MCF 10A (cell line): ENCODE data around the gene ADAM12. TPM values are rescaled to one million over a fixed set of nuclear protein-coding genes. Genes with fewer than 3 reads are reported as not detected.

Source experiments
- BruUV-seq: library from RNA; stranded (reverse); fragments of 400-500 nt; replicated peaks from 2 replicates; lab custom pipeline; 2021; lab: Mats Ljungman, UMichigan
- CTCF ChIA-PET: fragments of 300-600 bp; sonication (Branson Sonifier 250); formaldehyde crosslinking; extraction: SDS; loops from one replicate; lab custom pipeline; 2021; ENCODE audit warnings: antibody characterized with exemption, inconsistent platforms; lab: Yijun Ruan, JAX
- POLR2A ChIA-PET: fragments of 300-600, 350-650 bp; sonication (Branson Sonifier 250); formaldehyde crosslinking; extraction: SDS; loops from one replicate; lab custom pipeline; 2020; ENCODE audit warnings: antibody characterized with exemption, inconsistent platforms; lab: Yijun Ruan, JAX
- DNase-seq: peaks from one replicate; pipeline ENCODE4 v3.0.0-alpha.2; 2018; ENCODE audit not compliant: unreplicated experiment
- H3K27ac Mint-ChIP-seq: one replicate; pipeline ENCODE4 v1.8.0; 2022; ENCODE audit warnings: mild to moderate bottlenecking, low read depth, mixed read lengths; ENCODE audit not compliant: unreplicated experiment
- H3K27me3 Mint-ChIP-seq: one replicate; pipeline ENCODE4 v1.8.0; 2022; ENCODE audit warnings: mixed read lengths; ENCODE audit not compliant: insufficient read depth, unreplicated experiment
- H3K36me3 Mint-ChIP-seq: one replicate; pipeline ENCODE4 v1.8.0; 2022; ENCODE audit warnings: mild to moderate bottlenecking, moderate library complexity, mixed read lengths; ENCODE audit not compliant: insufficient read depth, unreplicated experiment
- H3K4me1 Mint-ChIP-seq: one replicate; pipeline ENCODE4 v1.8.0; 2022; ENCODE audit warnings: mixed read lengths; ENCODE audit not compliant: insufficient read depth, unreplicated experiment
- H3K4me3 Mint-ChIP-seq: one replicate; pipeline ENCODE4 v1.8.0; 2022; ENCODE audit warnings: mild to moderate bottlenecking, moderate library complexity, mixed read lengths; ENCODE audit not compliant: unreplicated experiment
- H3K9me3 Mint-ChIP-seq: one replicate; pipeline ENCODE4 v1.8.0; 2022; ENCODE audit warnings: mixed read lengths; ENCODE audit not compliant: unreplicated experiment
- CTCF ChIP-seq: fragments of 200-600 bp; IDR thresholded peaks from one replicate; pipeline ENCODE4 v1.8.0; 2022; ENCODE audit warnings: antibody characterized with exemption, mild to moderate bottlenecking; ENCODE audit not compliant: unreplicated experiment
- intact Hi-C: fragments of 100-400 bp; cut with micrococcal nuclease; formaldehyde crosslinking; loops from 2 replicates; pipeline ENCODE4 v1.14.1; 2022
- total RNA-seq: library from RNA; stranded (reverse); gene quantifications from 2 replicates; pipeline ENCODE4 v1.2.3, GENCODE V29; 2022

ADAM12 gene
- total RNA-seq, 1 experiment from 2014 or later = 2.2 TPM

- Mint-ChIP-seq H3K27ac (no peak overlapping the region), H3K27me3 (no peaks in the 10 kb centered on the region), H3K36me3 (no peaks in the 10 kb centered on the region), H3K4me1 (no peaks in the 10 kb centered on the region), H3K9me3 (no peaks in the 10 kb centered on the region), H3K4me3 (no peak overlapping the region)
- BruUV-seq = no TSS peak
- POLR2A ChIA-PET = no interaction called here
- TF ChIP-seq CTCF = no peak
- DNase-seq = no peak
- intact Hi-C loops = no loop called here
- CTCF ChIA-PET = no interaction called here
Observed at GRCh38 chr10:126042354-126042753, 345.9 kb downstream of the ADAM12 start.

- BruUV-seq = no TSS peak
- no peak overlapping the region for H3K4me3 Mint-ChIP-seq
- ChIA-PET POLR2A (no interaction called here), CTCF (no interaction called here)
- H3K27me3 Mint-ChIP-seq = no peaks in the 10 kb centered on the region
- H3K9me3 Mint-ChIP-seq = no peaks in the 10 kb centered on the region
- no peaks in the 10 kb centered on the region for H3K4me1 Mint-ChIP-seq
- H3K36me3 Mint-ChIP-seq = no peaks in the 10 kb centered on the region
- DNase-seq = no peak
- no peak overlapping the region for H3K27ac Mint-ChIP-seq
- no peak for TF ChIP-seq CTCF
- intact Hi-C loops = no loop called here
Observed at GRCh38 chr10:126041804-126042231, 346.5 kb downstream of the ADAM12 start.

- Mint-ChIP-seq H3K27me3 (no peaks in the 10 kb centered on the region), H3K9me3 (no peaks in the 10 kb centered on the region), H3K27ac (no peak overlapping the region), H3K4me1 (no peaks in the 10 kb centered on the region), H3K36me3 (no peaks in the 10 kb centered on the region), H3K4me3 (no peak overlapping the region)
- TF ChIP-seq CTCF = no peak
- intact Hi-C loops = no loop called here
- ChIA-PET CTCF (no interaction called here), POLR2A (no interaction called here)
- DNase-seq = no peak
- BruUV-seq = no TSS peak
Observed at GRCh38 chr10:126041117-126041516, 347.2 kb downstream of the ADAM12 start.

- TF ChIP-seq CTCF = no peak
- POLR2A ChIA-PET = no interaction called here
- Mint-ChIP-seq H3K27me3 (no peaks in the 10 kb centered on the region), H3K27ac (no peak overlapping the region), H3K4me1 (no peaks in the 10 kb centered on the region), H3K4me3 (no peak overlapping the region), H3K9me3 (peaks cover 9% of the 10 kb centered on the region), H3K36me3 (no peaks in the 10 kb centered on the region)
- CTCF ChIA-PET = interaction anchor here (0.6 kb wide), 2 partner anchors 21 to 104 kb away, joined by 3 to 4 read pairs; no protein-coding TSS in a partner anchor
- intact Hi-C loops = no loop called here
- DNase-seq = no peak
- no TSS peak for BruUV-seq
Observed at GRCh38 chr10:126037946-126038345, 350.3 kb downstream of the ADAM12 start.
